Measurements from ENCODE around the gene STK38L. TPM values are rescaled to one million over a fixed set of nuclear protein-coding genes. Genes with fewer than 3 reads are reported as not detected.

Gene STK38L
- total RNA-seq, 2 donors from 2014 or later: 33.2 to 78.3 TPM

DNA sequence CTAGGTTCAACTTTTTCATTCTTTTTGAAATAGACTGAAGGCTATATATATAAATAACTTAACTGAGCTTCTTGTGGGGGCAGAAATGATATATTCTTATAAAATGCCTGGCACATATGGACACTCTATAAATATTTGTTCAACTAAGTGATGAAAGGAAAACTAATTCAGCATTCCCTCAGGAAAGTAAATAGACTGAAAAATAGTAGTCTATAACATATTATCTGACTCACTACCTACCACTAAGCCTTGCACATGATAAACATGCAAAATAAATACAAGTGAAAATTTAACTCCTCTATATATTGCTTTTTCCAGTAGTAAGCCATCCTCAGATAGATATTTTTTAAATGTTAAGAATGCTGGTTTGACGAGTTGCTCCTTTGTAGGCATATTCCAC is 72.9 kb downstream of the STK38L start:
- TF ChIP-seq, protein P1, sequence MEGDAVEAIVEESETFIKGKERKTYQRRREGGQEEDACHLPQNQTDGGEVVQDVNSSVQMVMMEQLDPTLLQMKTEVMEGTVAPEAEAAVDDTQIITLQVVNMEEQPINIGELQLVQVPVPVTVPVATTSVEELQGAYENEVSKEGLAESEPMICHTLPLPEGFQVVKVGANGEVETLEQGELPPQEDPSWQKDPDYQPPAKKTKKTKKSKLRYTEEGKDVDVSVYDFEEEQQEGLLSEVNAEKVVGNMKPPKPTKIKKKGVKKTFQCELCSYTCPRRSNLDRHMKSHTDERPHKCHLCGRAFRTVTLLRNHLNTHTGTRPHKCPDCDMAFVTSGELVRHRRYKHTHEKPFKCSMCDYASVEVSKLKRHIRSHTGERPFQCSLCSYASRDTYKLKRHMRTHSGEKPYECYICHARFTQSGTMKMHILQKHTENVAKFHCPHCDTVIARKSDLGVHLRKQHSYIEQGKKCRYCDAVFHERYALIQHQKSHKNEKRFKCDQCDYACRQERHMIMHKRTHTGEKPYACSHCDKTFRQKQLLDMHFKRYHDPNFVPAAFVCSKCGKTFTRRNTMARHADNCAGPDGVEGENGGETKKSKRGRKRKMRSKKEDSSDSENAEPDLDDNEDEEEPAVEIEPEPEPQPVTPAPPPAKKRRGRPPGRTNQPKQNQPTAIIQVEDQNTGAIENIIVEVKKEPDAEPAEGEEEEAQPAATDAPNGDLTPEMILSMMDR (conservative IDR thresholded peaks at IDR 0.05): no peak
- Histone ChIP-seq H3K9me3 (ENCODE audit: control insufficient read depth, low read length) (no peaks in the 10 kb centered on the region), H3K4me3 (ENCODE audit: low read length) (no peak overlapping the region), H3K9ac (ENCODE audit: extremely low read depth, low read length, poor library complexity, severe bottlenecking) (no peak overlapping the region), H3K27me3 (ENCODE audit: control insufficient read depth, insufficient read depth, low read length, poor library complexity, severe bottlenecking) (no peaks in the 10 kb centered on the region), H3K27ac (ENCODE audit: low read depth, low read length) (no peak overlapping the region), H3K36me3 (ENCODE audit: control insufficient read depth, insufficient read depth, low read length) (peaks cover 63% of the 10 kb centered on the region), H3K4me1 (ENCODE audit: control insufficient read depth, insufficient read depth, low read length) (no peaks in the 10 kb centered on the region)
- 88 to 89% methylated on average over 1 of the region's 1 CpG for WGBS, 2 experiments (ENCODE audit: insufficient coverage in 1 of 2, insufficient read length in 1 of 2)
- no peak for DNase-seq
- Mint-ChIP-seq H3K4me3 (no peak overlapping the region), H3K27me3 (ENCODE audit: insufficient read depth) (no peaks in the 10 kb centered on the region), H3K36me3 (ENCODE audit: low read depth) (peaks cover 65% of the 10 kb centered on the region), H3K4me1 (peaks cover 8% of the 10 kb centered on the region), H3K9me3 (no peaks in the 10 kb centered on the region), H3K27ac (no peak overlapping the region)

DNA sequence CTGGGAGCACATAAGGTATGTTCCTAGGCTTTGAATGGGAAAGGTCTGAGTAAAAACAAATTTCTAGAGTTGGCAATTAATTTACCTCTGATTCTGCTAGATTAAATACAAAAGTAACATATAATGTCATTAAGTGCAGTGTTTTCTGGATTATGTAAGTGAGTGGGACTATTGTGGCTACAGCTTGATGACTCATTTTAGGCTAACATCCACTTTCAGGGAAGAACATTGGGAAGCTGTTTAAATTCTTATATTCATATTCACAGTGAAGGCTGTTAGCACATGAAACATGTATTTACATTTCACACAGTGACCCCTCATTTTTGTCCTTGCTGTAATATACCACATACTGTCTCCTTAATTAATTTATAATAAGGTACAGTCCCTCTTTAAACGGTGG is 75.3 kb downstream of the STK38L start:
- Histone ChIP-seq H3K4me1 (ENCODE audit: control insufficient read depth, insufficient read depth, low read length) (no peaks in the 10 kb centered on the region), H3K27me3 (ENCODE audit: control insufficient read depth, insufficient read depth, low read length, poor library complexity, severe bottlenecking) (no peaks in the 10 kb centered on the region), H3K27ac (ENCODE audit: low read depth, low read length) (no peak overlapping the region), H3K36me3 (ENCODE audit: control insufficient read depth, insufficient read depth, low read length) (peaks cover 73% of the 10 kb centered on the region), H3K4me3 (ENCODE audit: low read length) (no peak overlapping the region), H3K9ac (ENCODE audit: extremely low read depth, low read length, poor library complexity, severe bottlenecking) (no peak overlapping the region), H3K9me3 (ENCODE audit: control insufficient read depth, low read length) (no peaks in the 10 kb centered on the region)
- Mint-ChIP-seq H3K4me1 (peaks cover 8% of the 10 kb centered on the region), H3K9me3 (no peaks in the 10 kb centered on the region), H3K27me3 (ENCODE audit: insufficient read depth) (no peaks in the 10 kb centered on the region), H3K36me3 (ENCODE audit: low read depth) (peaks cover 58% of the 10 kb centered on the region), H3K27ac (no peak overlapping the region), H3K4me3 (no peak overlapping the region)
- 80% methylated on average over 1 of the region's 1 CpG; no CpG with 5 or more reads in 1 of the 2 experiments for WGBS, 2 experiments (ENCODE audit: insufficient coverage in 1 of 2, insufficient read length in 1 of 2)
- TF ChIP-seq, protein P1 (conservative IDR thresholded peaks at IDR 0.05): no peak
- DNase-seq: no peak

DNA sequence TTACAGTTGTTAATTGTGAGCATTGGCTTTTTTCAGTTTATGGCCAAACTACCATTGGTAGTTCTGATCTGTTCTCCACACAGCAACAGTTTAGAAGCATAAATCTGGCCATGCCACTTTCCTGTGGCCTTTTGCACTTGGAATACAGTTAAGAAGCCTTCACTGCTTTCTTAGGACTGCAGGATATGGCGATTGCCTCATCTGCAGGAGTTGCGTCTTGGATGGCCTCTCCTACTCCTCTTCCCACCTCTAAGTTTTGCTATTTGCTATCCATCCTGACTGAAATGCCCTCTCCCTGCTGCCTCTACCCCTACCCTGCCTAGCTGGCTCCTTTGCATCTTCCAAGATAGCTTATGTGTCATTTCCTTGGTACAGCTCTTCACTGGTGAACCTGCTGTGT is 75.8 kb downstream of the STK38L start:
- Histone ChIP-seq H3K9ac (ENCODE audit: extremely low read depth, low read length, poor library complexity, severe bottlenecking) (no peak overlapping the region), H3K4me1 (ENCODE audit: control insufficient read depth, insufficient read depth, low read length) (no peaks in the 10 kb centered on the region), H3K9me3 (ENCODE audit: control insufficient read depth, low read length) (no peaks in the 10 kb centered on the region), H3K27me3 (ENCODE audit: control insufficient read depth, insufficient read depth, low read length, poor library complexity, severe bottlenecking) (no peaks in the 10 kb centered on the region), H3K27ac (ENCODE audit: low read depth, low read length) (no peak overlapping the region), H3K4me3 (ENCODE audit: low read length) (no peak overlapping the region), H3K36me3 (ENCODE audit: control insufficient read depth, insufficient read depth, low read length) (peaks cover 70% of the 10 kb centered on the region)
- Mint-ChIP-seq H3K27ac (no peak overlapping the region), H3K36me3 (ENCODE audit: low read depth) (peaks cover 53% of the 10 kb centered on the region), H3K4me1 (peaks cover 7% of the 10 kb centered on the region), H3K27me3 (ENCODE audit: insufficient read depth) (no peaks in the 10 kb centered on the region), H3K9me3 (no peaks in the 10 kb centered on the region), H3K4me3 (no peak overlapping the region)
- TF ChIP-seq, protein P1 (conservative IDR thresholded peaks at IDR 0.05): no peak
- 82 to 96% methylated on average over 2 of the region's 2 CpGs for WGBS, 2 experiments (ENCODE audit: insufficient coverage in 1 of 2, insufficient read length in 1 of 2)
- DNase-seq: peak; percentile 54

All from endodermal cell (in vitro differentiated cells).